Transverse colon (tissue), 4 donors: Measurements from ENCODE around the gene IKZF3. TPM values are rescaled to one million over a fixed set of nuclear protein-coding genes. Genes with fewer than 3 reads are reported as not detected.

Source experiments
- DNase-seq: peaks from one replicate; pipeline ENCODE4 v3.0.0-alpha.2; 2019
- H3K27ac ChIP-seq, 4 donors: fragments of 200-600 bp; sonication (generic); 2 replicates each; pipeline ENCODE4 v1.5.1; 2016 to 2018; ENCODE audit warnings: inconsistent platforms in 4 of 4
- H3K27me3 ChIP-seq: fragments of 200-600 bp; sonication (generic); 2 replicates; pipeline ENCODE4 v1.5.1; 2017; ENCODE audit warnings: inconsistent platforms
- H3K36me3 ChIP-seq, 4 donors: fragments of 200-600 bp; sonication (generic); 2 replicates each; pipeline ENCODE4 v1.5.1; 2017 to 2019; ENCODE audit warnings: inconsistent platforms in 4 of 4
- H3K4me1 ChIP-seq, 4 donors: fragments of 200-600 bp; sonication (generic); 2 replicates each; pipeline ENCODE4 v1.5.1; 2017 to 2020; ENCODE audit warnings: inconsistent platforms in 4 of 4
- H3K4me3 ChIP-seq, 4 donors: fragments of 200-600 bp; sonication (generic); 1 replicate in 1 of 4; 2 replicates in 3 of 4; pipeline versions ENCODE4 v1.5.1 to v1.6.1; 2017 to 2019; ENCODE audit warnings: inconsistent platforms in 4 of 4
- H3K9me3 ChIP-seq, 2 donors: fragments of 200-600 bp; sonication (generic); 2 replicates each; pipeline ENCODE4 v1.5.1; 2017 to 2019; ENCODE audit warnings: inconsistent platforms in 2 of 2
- EP300 ChIP-seq: sonication (generic); formaldehyde crosslinking; IDR thresholded peaks from one replicate; pipeline ENCODE4 v1.6.1; 2017; ENCODE audit warnings: antibody characterized with exemption, low read depth
- POLR2A ChIP-seq: fragments of 450-650 bp; IDR thresholded peaks from one replicate; pipeline ENCODE4 v1.6.1; 2016; ENCODE audit warnings: antibody characterized with exemption, mild to moderate bottlenecking, moderate library complexity
- POLR2AphosphoS5 ChIP-seq, 3 donors: sonication (generic); formaldehyde crosslinking; IDR thresholded peaks; one replicate each; pipeline ENCODE4 v1.6.1; 2016; ENCODE audit warnings: antibody characterized with exemption in 3 of 3
- WGBS, 2 donors: methylation state at CpG; one replicate each; pipeline ENCODE4 v1.1.5; 2018; ENCODE audit warnings: low coverage in 1 of 2; 5-methylcytosine and 5-hydroxymethylcytosine counted together
- in situ Hi-C, 4 donors: fragments of 200-750 bp; cut with MboI; loops; one replicate each; pipeline versions ENCODE4 v1.15.0 to v1.15.1; 2017; ENCODE audit warnings: low sequenced_read_pairs in 3 of 4, low pct_ligation_motif_present in 1 of 4, low pct_unique_long_range_greater_than_20kb in 1 of 4
- intact Hi-C: fragments of 100-400 bp; cut with DNase I; formaldehyde crosslinking; loops from one replicate; pipeline ENCODE4 v1.15.1; 2023; ENCODE audit warnings: low total_unique reads
- total RNA-seq, 4 donors: library from RNA; depleted of rRNA; stranded (reverse); fragments of >200 nt; gene quantifications; one replicate each; pipeline ENCODE4 v1.1.0, GENCODE V29; 2016
- TF ChIP-seq, protein P1 (sequence below), 5 experiments: fragments of 200-600 bp in 3 of 5; fragments of 450-650 bp in 2 of 5; sonication (generic) in 3 of 5; IDR thresholded peaks; 1 replicate in 2 of 5; 2 replicates in 3 of 5; pipeline ENCODE4 v1.5.1; 2016 to 2017; ENCODE audit warnings: antibody characterized with exemption in 5 of 5, inconsistent platforms in 3 of 5, mild to moderate bottlenecking in 2 of 5, moderate library complexity in 1 of 5

The IKZF3 gene
- total RNA-seq, 4 donors from 2014 or later, result 2.2 to 13.5 (median 3.0) TPM

DNA sequence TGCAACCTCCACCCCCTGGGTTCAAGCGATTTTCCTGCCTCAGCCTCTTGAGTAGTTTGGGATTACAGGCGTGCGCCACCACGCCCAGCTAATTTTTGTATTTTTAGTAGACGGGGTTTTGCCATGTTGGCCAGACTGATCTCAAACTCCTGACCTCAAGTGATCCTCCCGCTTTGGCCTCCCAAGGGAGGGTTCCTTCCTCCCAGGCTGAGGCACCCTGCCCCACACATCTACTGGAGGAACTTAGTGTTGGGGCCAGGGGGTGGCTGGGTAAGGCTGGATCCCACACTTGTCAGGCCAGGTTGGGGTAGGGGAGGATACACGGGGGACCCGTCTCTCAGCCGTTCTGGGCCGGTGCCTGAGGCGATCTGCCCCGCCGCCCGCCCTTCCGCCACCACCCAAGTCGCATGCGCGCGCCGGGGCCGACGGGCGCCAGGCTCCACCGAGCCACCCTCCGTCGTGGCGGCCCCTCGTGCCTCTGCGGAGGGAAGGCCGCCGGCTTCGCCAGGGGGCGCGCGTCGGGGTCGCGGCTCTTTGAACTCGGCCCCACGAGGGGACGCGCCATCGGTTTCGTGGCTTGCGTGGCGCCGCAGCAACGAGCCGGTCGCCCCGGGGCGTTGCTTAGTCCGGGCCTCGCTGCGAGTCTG is 110.5 kb downstream of the IKZF3 start:
- 13 to 60% methylated on average over 2 to 14 of the region's 55 CpGs for WGBS, 2 donors
- Histone ChIP-seq H3K4me3 (peak overlapping the region; percentile 60 to 91 (median 71)), H3K36me3 (no peaks in the 10 kb centered on the region), H3K9me3 (no peaks in the 10 kb centered on the region), H3K4me1 (peaks cover 6 to 24% (median 14%) of the 10 kb centered on the region in 4 donors), H3K27me3 (no peaks in the 10 kb centered on the region), H3K27ac (peak overlapping the region; percentile 91 to 98 (median 96))
- TF ChIP-seq POLR2A, result no peak
- peak in 1 of 3 donors; percentile 50 for TF ChIP-seq POLR2AphosphoS5 (IDR thresholded peaks at IDR 0.05)
- intact Hi-C loops (loop anchor here (10.0 kb wide), 1 partner anchor 119 kb away; the partner anchor contains the start of gene STARD3), in situ Hi-C loops (loop anchor here in 2 of 4 donors (10.0 kb wide), 2 partner anchors 129 to 139 kb away; partner anchors contain the start of gene PPP1R1B (in 1 of the 2))
- DNase-seq, result peak; percentile 72

DNA sequence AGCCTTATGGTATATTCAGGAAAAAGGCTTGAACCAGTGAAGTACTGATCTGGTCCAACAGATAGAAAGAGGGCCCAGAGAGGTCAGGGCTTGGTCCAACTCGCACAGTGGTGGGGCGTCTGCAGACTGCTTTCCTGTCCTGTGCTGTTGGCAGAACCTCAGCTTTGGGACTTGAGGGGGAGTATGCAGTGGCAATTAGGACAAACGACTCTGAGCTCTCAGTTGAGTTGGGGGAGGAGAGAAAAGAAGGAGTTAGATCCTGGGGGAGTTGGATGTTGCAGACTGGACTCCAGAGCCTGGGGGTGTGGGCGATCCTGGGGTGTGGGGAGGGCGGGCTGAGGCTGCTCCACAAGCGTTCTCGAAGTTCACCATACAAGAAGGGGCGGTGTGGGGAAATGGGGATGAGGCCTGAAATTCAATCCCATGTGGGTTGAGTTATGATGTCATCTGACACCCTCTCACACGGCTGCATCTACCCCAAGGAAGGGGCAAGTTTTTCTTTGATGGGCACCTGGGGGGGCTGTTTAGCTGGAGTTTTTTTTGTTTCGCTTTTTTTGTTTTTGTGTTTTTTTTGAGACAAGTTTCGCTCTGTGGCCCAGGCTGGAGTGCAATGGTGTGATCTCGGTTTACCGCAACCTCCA is 111.8 kb downstream of the IKZF3 start:
- Histone ChIP-seq H3K27ac (no peak overlapping the region), H3K4me3 (no peak overlapping the region), H3K4me1 (peaks cover 6 to 24% (median 14%) of the 10 kb centered on the region in 4 donors), H3K36me3 (no peaks in the 10 kb centered on the region), H3K27me3 (no peaks in the 10 kb centered on the region), H3K9me3 (no peaks in the 10 kb centered on the region)
- in situ Hi-C loops, result loop anchor here in 2 of 4 donors (10.0 kb wide), 2 partner anchors 128 to 138 kb away; partner anchors contain the start of gene PPP1R1B (in 1 of the 2)
- DNase-seq, result no peak
- TF ChIP-seq POLR2A (no peak), POLR2AphosphoS5 (IDR thresholded peaks at IDR 0.05) (no peak), EP300 (no peak)
- TF ChIP-seq, protein P1, sequence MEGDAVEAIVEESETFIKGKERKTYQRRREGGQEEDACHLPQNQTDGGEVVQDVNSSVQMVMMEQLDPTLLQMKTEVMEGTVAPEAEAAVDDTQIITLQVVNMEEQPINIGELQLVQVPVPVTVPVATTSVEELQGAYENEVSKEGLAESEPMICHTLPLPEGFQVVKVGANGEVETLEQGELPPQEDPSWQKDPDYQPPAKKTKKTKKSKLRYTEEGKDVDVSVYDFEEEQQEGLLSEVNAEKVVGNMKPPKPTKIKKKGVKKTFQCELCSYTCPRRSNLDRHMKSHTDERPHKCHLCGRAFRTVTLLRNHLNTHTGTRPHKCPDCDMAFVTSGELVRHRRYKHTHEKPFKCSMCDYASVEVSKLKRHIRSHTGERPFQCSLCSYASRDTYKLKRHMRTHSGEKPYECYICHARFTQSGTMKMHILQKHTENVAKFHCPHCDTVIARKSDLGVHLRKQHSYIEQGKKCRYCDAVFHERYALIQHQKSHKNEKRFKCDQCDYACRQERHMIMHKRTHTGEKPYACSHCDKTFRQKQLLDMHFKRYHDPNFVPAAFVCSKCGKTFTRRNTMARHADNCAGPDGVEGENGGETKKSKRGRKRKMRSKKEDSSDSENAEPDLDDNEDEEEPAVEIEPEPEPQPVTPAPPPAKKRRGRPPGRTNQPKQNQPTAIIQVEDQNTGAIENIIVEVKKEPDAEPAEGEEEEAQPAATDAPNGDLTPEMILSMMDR (IDR thresholded peaks at IDR 0.05), result no peak
- intact Hi-C loops, result loop anchor here (10.0 kb wide), 1 partner anchor 118 kb away; the partner anchor contains the start of gene STARD3
- 92 to 100% methylated on average over 3 to 13 of the region's 13 CpGs for WGBS, 2 donors

DNA sequence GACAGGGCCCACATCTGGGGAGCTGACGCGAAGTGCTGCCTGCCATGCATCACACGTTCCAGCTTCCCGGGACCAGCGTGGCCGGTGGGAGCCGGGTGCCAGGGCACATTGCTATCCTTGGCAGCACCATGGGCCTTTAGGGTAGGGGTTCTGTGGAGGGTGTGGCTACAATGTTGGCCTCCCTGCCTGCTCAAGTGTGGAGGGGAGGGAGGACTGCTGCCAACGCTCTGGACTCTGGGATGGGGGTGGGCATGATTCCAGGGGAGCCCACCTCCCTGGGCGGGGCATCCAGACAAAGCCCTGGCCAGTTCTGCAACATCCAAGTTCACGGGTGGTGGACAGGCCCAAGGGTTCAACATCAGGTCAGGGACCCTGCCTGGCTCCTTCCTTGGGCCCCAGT is 112.5 kb downstream of the IKZF3 start:
- Histone ChIP-seq H3K4me1 (peaks cover 6 to 24% (median 14%) of the 10 kb centered on the region in 4 donors), H3K9me3 (no peaks in the 10 kb centered on the region), H3K4me3 (no peak overlapping the region), H3K27ac (no peak overlapping the region), H3K36me3 (peaks cover 0 to under 1% (median 0%) of the 10 kb centered on the region in 4 donors), H3K27me3 (no peaks in the 10 kb centered on the region)
- intact Hi-C loops, result loop anchor here (10.0 kb wide), 1 partner anchor 117 kb away; the partner anchor contains the start of gene STARD3
- no peak for TF ChIP-seq POLR2AphosphoS5 (IDR thresholded peaks at IDR 0.05)
- TF ChIP-seq EP300, result no peak
- no peak for TF ChIP-seq POLR2A
- TF ChIP-seq, protein P1 (IDR thresholded peaks at IDR 0.05), result no peak
- in situ Hi-C loops, result loop anchor here in 2 of 4 donors (10.0 kb wide), 2 partner anchors 127 to 137 kb away; partner anchors contain the start of gene PPP1R1B (in 1 of the 2)
- WGBS, 2 donors, result 60 to 67% methylated on average over 2 to 10 of the region's 10 CpGs
- no peak for DNase-seq

GRCh38 chr17:39751016-39751543 is 113.0 kb downstream of the IKZF3 start:
- 63 to 90% methylated on average over 3 to 5 of the region's 5 CpGs for WGBS, 2 donors
- DNase-seq, result peak; percentile 3
- intact Hi-C loops (loop anchor here (10.0 kb wide), 1 partner anchor 116 kb away; the partner anchor contains the start of gene STARD3), in situ Hi-C loops (loop anchor here in 2 of 4 donors (10.0 kb wide), 2 partner anchors 126 to 136 kb away; partner anchors contain the start of gene PPP1R1B (in 1 of the 2))
- no peaks in the 10 kb centered on the region for H3K9me3 ChIP-seq
- H3K4me1 ChIP-seq, result peaks cover 6 to 24% (median 14%) of the 10 kb centered on the region in 4 donors
- TF ChIP-seq EP300, result no peak
- TF ChIP-seq, protein P1 (IDR thresholded peaks at IDR 0.05), result no peak
- no peak for TF ChIP-seq POLR2A
- TF ChIP-seq POLR2AphosphoS5 (IDR thresholded peaks at IDR 0.05), result no peak
- peaks cover 0 to 3% (median 0%) of the 10 kb centered on the region in 4 donors for H3K36me3 ChIP-seq
- H3K4me3 ChIP-seq, result no peak overlapping the region
- no peak overlapping the region for H3K27ac ChIP-seq
- H3K27me3 ChIP-seq, result no peaks in the 10 kb centered on the region
